Activated T-cell treated with anti-CD3 and anti-CD28 coated beads for 48 hours (primary cell): ENCODE measurements around the gene PDK1.

Experiments used
- DNase-seq: peaks from one replicate; pipeline ENCODE4 v3.0.0-alpha.2; 2020; ENCODE audit warnings: low read depth

PDK1 gene

GRCh38 chr2:172642301-172643020, 86.6 kb downstream of the PDK1 start:
- DNase-seq = no peak

- DNase-seq = no peak
Measured at GRCh38 chr2:172643142-172643541, 87.3 kb downstream of the PDK1 start.

- no peak for DNase-seq
Measured at GRCh38 chr2:172647439-172647838, 91.5 kb downstream of the PDK1 start.

DNA sequence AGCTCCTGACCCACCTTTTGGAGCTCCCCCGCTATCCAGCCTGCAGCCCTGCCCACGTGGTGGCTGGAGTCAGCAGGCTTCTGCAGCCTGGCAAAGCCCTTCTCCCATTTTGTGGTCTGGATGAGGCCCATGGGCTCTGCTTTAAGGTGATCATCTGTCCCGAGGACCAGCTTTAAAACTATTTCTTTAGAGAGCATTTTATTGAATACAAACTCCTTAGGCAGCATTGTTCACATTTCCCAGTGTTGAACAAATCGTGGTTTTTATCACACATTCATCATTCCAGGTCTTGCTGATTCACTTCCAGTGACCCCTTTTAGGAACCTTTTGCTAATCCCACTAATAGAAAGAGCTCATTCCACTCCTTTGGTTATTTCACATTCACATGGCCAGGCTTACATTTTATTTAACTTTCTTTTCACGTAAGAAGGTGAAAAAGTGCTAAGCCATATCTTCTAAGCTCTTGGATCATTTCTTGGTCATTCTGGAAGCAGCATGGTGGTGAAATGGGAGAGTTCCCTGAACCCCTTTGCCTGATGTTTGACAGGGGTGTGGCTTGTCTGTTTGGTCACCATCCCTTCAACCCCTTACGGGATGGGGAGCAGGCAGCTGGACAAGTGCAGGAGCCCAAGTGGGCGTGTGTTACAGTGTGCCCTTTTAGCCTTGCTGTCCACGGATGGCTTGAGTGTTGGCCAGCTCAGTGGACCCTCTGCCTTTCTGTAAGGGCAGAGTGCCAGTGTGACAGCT, 99.4 kb downstream of the PDK1 start:
- DNase-seq = no peak

DNA sequence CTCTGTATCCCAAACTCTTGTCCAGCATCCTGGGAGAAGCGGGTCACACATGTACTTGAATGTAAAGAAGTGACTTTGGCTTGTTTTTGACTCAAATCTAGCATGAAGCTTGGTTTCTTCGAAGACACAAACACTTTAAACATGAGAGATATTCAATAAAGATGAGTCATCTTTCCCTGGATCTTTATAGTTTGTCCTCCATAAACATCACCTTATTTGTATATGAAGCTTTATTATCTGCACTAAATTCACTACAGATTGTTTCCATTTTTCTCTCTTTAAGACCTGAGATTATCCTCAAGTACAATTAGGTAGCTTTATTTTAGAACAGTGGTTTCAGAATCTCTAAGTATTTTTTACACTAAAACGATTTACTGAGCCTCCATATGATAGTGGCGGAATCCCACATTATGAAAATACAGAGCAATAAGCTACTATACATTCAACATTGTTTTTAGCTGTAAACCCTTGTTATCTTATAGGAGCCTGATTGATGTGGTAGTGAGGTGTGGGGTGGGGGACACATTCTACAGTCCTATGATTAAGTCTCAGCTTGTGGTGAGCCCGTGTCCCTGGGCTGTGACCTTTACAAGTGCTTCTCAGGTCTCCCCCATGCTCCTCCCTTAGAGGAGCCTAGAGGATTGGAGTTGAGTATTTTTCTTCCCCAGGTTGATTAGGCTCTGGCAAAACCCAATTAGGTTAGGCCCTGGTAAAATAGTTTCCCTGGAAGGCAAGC, 100.1 kb downstream of the PDK1 start:
- DNase-seq = no peak
